LNCAP (cell line): ENCODE data around the gene TNFRSF1A.

Source experiments
- CTCF ChIP-seq: fragments of 450-650 bp; IDR thresholded peaks from 2 replicates; pipeline ENCODE4 v1.5.1; 2017; ENCODE audit warnings: mild to moderate bottlenecking

The TNFRSF1A gene

GRCh38 chr12:6372403-6373003 lies 30.6 kb upstream of the TNFRSF1A start:
- TF ChIP-seq CTCF = no peak

- TF ChIP-seq CTCF = no peak
Observed at GRCh38 chr12:6370994-6371754, 29.3 kb upstream of the TNFRSF1A start.

- no peak for TF ChIP-seq CTCF
Observed at GRCh38 chr12:6370576-6370935, 28.7 kb upstream of the TNFRSF1A start.

GRCh38 chr12:6369916-6370575 lies 28.2 kb upstream of the TNFRSF1A start:
- TF ChIP-seq CTCF = no peak

GRCh38 chr12:6368906-6369525 lies 27.1 kb upstream of the TNFRSF1A start:
- no peak for TF ChIP-seq CTCF

- no peak for TF ChIP-seq CTCF
Observed at GRCh38 chr12:6367969-6368892, 26.4 kb upstream of the TNFRSF1A start.
